ENCODE results near the gene TRIM24.
"Not testable (repeated sequence)": the region's sequence is repeated elsewhere in the genome, so short reads cannot be mapped to it uniquely, and the experiment has no call there.

The TRIM24 gene

DNA sequence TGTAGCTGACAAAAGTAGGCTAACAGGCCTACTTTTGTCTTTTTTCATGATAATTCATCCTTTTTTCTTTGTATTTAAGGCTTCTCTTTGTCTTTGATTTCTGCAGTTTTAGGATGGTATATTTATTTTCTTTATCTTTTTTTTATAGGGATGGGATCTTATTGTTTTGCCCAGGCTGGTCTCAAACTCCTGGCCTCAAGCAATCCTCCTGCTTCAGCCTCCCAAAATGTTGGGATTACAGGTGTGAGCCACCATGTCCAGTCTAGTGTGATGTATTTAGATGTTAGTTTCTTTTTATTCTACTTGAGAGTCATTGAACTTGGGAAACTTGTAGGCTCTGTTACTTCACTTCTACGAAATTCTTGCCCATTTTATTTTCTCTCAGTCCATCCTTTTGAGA lies 35.4 kb downstream of the TRIM24 start:
- DNase-seq (ENCODE audit: low spot score) = no peak

DNA sequence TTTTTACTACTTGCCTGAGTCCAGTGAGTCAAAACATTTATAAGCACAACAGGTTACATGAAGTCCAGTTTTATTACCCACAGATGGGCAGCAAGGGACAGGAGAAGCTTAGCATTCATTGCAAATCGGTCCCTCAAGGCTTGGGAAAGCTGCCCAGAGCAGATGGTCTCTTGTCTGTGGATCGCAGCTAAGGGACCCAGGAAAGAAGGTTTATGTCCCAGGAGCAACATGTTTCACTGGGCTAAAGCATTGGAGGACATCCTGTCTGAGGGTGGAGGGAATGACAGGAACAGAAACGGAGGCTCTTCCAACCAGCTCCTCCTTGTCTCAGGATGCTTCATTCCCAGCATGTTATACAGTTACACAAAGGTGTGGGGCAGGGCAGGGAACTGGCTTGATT lies 39.3 kb downstream of the TRIM24 start:
- DNase-seq (ENCODE audit: low spot score) = no peak

DNA sequence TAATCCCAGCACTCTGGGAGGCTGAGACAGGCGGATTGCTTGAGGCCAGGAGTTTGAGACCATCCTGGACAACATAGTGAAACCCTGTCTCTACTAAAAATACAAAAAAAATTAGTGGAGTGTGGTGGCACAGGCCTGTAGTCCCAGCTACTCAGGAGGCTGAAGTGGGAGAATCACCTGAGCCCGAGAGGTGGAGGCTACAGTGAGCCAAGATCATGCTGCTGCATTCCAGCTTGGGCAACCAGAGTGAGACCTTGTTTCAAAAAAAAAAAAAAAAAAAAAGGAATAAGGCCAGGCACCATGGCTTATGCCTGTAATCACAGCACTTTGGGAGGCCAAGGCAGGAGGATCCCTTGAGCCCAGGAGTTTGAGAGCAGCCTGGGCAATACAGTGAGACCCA lies 40.2 kb downstream of the TRIM24 start:
- not testable (repeated sequence) for DNase-seq (ENCODE audit: low spot score)

DNA sequence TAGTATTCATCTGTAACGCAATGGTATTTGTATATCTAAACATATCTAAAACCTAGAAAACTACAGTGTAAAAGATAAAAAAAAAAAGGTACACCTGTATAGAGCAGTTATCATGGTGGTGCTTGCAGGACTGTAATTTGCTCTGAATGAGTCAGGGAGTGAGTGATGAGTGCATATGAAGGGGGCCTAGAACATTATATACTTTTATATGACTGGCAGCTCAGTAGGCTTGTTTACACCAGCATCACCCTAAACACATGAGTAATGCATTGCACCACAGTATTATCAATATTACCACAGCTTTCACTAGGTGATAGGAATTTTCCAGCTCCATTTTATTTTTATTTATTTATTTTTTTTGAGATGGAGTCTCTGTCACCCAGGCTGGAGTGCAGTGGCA lies 40.8 kb downstream of the TRIM24 start:
- DNase-seq (ENCODE audit: low spot score) = no peak

DNA sequence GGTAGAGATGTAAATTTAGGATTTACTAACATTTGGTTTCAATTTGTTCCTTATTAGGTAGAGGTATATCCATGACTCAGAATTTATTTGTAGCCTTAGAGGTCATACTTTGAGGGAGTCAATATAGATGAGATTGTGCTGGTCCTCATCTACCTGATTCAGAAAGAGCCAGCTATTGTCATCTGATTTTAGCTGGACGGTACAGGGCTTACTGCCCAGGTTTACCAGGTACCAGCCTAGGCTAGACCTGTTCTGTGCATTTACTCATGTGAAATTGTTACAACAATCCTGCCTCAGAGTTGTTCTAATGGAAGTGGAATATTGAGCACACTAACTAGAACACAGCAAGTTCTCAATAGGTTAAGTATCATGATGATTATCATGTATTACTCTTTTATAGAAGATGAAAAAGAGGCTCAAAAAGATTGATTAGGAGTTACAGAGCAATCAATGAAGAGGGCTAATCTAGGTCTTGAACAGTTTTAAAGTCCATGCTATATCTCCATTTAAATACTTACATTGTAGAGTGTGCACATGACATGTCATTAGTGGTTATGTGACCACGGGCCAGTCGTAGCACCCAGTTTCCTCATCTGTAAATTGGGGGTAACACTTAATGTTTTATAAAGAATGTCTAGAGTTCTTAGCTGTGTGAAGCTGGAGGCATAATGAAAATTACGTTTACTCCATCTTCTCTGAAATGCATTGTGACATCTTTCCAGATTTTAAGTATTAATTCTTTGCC lies 42.1 kb downstream of the TRIM24 start:
- no peak for DNase-seq (ENCODE audit: low spot score)

DNA sequence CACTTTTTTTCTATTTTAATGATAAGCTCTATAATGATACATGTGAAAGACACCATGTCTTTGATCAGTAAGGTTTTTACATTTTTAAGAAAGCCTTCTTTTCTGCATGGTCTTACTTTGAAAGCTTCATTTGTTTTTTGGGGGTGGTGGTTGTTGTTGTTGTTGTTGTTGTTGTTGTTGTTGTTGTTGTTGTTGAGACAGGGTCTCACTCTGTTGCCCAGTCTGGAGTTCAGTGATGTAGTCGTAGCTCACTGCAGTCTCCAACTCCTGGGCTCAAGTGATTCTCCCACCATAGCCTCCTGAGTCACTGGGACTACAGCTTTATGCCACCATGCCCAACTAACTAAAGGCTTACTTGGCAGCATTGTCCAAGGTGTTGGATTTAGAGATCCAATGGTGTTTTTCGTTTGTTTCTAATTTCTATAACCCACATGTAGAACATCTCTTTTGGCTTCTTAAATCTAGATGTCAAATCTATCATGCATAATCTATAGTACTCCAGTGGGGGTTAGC lies 45.4 kb downstream of the TRIM24 start:
- no peak for DNase-seq (ENCODE audit: low spot score)

DNA sequence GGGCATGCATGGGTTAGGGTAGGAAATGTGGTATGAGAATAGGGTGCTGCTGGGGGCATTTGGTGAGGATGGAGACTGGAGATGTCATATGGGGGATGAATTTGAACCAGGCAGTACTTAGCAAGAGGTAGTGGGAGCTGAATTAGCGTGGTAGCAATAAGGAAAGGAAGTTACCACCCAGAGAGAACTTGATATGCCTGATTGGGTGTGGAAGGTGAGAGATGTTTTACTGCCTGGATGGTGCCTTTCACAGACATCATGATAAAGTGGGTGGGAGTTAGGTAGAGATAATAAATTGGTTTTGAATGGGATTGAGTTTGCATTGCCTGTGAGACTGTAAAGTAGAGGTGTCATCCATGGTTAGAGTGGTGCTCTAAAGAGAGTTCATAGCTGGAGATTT lies 46.7 kb downstream of the TRIM24 start:
- DNase-seq (ENCODE audit: low spot score) = no peak

DNA sequence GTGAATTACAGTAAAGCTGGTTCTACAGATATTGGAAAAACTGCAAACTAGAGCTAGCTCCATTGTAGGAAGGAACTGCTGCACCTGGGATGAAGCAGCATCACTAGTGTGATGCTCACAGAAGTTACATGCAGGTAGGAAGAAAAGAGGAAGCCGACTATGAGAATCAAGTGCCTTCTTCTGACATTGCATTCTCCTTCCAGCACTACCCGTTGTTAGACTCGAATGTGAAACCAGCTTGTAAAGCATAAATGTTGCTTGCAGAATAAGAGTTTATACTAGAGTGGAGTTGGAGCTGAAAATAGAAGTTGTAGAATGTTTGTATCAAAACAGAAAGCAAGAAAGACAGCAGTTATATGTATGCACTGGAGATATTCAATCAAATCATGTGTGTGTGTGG lies 49.9 kb downstream of the TRIM24 start:
- no peak for DNase-seq (ENCODE audit: low spot score)

DNA sequence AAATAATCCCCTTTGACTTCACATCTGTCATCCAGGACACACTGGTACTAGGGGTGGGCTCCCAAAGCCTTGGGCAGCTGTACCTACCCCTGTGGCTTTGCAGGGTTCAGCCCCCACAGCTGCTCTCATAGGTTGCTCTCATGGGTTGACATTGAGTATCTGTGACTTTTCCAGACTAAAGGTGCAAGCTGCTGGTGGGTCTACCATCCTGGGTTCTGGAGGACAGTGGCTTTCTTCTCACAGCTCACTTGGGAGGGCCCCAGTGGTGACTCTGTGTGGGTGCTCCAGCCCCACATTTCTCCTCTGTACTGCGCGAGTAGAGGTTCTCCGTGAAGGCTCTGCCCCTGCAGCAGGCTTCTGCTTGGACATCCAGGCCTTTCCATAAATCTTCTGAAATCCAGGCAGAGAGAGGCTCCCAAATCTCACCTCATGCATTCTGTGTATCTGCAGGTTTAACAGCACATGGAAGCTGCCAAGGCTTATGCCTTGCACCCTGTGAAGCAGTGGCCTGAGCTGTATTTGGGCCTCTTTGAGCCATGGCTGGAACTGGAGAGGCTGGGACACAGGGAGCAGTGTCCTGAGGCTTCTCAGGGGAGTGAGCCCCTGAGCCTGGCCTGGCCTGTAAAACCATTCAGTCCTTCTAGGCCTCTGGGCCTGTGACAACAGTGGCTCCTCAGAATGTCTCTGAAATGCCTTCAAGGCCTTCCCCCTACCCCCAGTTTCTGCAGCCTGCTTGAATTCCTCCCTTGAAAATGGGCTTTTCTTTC lies 52.2 kb downstream of the TRIM24 start:
- no peak for DNase-seq (ENCODE audit: low spot score)

DNA sequence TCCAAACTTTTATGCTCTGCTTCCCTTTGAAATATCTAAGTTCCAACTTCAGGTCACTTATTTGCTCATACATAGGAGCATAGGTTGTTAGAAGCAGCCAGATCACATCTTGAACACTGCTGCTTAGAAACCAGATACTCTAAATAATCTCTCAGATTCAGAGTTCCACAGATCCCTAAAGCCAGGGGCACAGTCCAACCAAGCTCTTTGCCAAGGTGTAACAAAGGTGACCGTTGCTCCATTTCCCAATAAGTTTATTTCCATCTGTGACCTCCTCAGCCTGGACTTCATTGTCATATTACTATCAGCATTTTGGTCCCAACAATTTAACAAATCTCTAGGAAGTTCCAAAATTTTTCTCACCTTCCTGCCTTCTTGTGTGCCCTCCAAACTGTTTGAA lies 52.8 kb downstream of the TRIM24 start:
- DNase-seq (ENCODE audit: low spot score) = no peak

DNA sequence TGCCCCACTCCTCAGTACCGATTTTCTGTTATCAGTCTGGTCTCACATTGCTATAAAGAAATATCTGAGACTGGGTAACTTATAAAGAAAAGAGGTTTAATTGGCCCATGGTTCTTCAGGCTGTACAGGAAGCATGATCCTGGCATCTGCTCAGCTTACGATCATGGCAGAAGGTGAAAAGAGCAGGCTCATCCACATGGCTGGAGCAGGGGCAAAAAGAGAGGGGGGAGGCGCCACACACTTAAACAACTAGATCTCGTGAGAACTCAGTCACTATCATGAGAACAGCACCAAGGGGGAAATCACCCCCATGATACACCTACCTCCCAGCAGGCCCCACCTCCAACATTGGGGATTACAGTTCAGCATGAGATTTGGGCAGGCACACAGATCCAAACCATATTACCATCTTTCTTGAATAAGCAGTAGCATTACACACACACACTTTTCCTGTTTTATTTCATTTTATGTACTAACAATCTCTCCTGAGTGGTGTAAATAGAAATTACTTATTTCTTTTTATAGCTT lies 53.3 kb downstream of the TRIM24 start:
- no peak for DNase-seq (ENCODE audit: low spot score)

DNA sequence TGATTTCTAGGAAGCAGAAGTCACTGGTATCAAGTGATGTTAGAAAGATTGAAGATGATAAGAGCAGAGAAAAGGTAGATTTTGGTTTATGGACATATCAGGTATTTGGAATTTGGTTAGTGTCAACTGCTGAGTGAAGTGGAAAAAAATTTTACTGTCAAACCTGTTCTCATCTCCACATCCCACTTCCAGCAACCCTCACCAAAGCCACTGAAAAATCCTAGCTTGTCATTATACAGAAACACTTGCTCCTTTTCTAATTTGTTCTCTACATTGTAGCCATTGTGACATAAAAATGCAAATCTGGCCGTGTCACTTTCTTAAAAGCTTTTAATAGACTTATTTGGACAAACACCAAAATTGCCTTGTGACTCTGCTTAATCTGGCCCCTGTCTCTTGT lies 54.0 kb downstream of the TRIM24 start:
- DNase-seq (ENCODE audit: low spot score) = no peak

DNA sequence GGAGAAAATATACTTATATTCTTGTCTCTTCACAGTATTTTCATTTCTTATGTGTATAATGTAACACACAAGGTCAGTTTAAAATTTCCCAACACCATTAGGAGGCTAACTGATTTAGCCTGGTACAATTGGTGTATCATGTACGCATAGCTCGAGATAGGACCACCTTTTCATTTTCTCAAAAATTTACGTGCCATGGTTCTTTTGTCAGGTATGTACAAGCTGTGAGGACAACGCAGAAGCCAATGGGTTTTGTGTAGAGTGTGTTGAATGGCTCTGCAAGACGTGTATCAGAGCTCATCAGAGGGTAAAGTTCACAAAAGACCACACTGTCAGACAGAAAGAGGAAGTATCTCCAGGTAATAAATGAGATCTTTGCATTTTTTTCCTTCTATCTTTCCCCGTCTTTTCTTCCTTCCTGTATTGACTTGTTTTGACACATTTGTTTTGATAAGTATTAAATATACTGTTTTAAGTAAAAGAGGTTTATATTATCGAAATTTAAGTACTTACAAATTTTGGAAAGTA lies 55.0 kb downstream of the TRIM24 start:
- DNase-seq (ENCODE audit: low spot score) = no peak

DNA sequence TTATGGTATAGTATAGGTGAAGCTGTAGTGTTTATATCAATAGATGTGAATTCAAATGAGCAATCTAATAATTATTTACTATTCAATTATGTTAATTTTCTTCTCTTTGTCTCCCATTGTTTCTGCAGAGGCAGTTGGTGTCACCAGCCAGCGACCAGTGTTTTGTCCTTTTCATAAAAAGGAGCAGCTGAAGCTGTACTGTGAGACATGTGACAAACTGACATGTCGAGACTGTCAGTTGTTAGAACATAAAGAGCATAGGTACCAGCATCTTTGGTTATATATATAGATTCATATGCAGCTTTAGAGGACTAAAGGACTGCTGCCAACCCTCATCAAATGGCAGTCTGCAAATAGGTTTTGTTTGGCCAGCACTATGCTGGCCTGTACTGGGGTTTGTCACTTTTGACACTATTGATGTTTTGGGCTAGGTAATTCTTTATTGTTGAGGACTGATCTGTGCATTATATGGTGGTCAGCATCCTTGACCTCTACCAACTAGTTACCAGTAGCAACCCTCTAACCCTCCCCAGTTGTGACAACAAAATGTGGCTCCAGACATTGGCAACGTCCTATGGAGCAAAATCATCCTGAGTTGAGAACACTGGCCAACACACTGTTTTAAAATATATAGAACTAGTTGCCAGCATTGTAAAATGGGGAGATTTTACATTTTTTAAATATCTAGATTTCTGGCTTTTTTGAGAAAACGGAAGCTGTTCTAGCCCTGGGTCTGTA lies 59.2 kb downstream of the TRIM24 start:
- no peak for DNase-seq (ENCODE audit: low spot score)

DNA sequence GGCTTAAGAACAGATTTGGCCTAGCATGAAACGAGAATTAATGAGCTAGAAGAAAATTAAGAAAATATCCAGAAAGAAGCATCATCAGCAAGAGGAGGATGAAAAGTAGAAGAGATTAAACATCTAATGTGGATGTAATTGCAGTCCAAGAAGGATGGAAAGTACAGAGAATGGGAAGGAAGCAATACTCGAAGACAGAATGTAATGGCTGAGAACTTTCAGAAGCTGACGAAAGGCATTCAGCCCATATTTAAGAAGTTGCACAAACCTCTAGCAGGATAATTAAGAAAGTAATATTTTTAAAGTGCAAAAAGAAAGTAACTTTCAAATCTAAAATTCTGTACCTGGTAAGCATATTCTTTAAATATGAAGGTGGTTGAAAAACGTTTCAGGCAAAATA lies 60.7 kb downstream of the TRIM24 start:
- no peak for DNase-seq (ENCODE audit: low spot score)

DNA sequence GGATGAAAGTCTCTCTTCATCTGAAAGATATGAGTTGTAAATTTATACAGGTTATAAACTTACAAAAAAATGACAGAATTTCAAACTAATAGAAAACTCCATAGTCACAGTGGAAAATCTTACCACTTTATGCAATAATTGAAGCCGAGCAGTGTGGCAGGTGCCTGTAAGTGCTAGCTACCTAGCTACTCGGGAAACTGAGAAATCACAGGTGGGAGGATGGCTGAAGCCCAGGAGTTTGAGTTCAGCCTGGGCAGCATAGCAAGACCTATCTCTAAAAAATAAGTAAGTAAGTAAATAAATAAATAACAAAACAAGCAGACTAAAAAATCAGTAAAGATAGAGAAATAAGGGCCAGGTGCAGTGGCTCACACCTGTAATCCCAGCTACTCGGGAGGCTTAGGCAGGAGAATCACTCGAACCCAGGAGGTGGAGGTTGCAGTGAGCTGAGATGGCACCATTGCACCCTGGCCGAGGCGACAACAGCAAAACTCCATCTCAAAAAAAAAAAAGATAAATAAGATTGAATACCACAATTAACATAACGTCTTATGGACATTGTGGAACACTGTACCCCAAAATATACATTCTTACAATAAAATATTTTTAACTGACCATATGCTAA lies 61.9 kb downstream of the TRIM24 start:
- no peak for DNase-seq (ENCODE audit: low spot score)

DNA sequence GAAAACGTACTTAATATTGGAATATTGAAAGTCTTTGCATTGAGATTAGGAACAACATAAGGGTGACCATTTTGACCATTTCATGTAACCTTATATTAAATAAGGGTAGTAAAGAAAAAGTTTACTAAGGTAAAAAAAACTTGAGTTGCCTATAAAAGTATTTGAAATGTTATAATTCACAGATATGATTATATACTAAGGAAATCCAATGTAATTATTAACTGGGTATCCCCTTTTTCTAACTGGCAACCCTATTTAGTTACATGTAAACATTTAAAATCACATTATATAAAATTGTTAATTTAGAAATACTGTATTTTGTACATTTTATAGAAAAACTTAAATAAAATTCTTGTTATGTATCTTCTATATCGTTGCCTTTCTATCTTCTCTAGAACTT lies 64.2 kb downstream of the TRIM24 start:
- no peak for DNase-seq (ENCODE audit: low spot score)

DNA sequence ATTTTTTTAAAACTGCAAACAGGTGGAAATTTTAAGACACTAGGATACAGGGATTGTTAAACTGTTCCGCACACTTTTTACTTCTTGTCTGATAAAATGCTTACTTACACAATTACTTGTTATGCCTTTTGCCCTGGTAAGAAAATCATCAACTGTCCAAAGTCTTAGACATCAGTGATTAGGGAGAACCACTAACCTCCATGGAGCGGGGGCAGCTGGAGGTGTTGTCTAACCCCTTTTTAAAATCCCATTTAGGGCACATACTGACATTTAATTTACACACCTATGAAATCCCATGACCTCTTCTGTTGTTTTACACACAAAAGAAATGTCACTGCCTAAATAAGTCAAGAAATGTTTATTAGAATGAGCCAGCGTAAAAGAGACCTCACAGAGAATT lies 65.7 kb downstream of the TRIM24 start:
- DNase-seq (ENCODE audit: low spot score) = no peak

DNA sequence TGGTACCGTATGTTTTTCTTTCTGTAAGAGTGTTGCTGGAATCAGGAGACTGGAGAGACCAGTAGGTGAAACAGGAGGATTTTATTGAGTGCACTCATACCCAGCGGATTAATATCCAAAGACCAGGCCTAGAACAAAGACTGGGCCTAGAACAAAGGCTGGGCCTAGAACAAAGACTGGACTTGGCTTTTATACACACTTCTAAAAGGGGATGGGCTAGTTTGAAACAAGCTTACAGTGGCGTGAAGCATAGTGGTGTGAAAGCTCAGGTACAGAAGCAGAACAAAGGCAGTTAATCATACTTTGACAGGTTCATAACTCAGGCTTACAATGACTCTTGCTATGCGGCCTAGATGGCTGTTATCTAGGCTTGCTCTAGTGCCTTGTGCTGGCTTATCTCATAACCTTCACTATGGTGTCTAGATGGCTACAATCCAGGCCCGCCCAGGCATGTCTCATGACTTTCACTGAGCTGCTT lies 67.7 kb downstream of the TRIM24 start:
- DNase-seq (ENCODE audit: low spot score) = no peak

DNA sequence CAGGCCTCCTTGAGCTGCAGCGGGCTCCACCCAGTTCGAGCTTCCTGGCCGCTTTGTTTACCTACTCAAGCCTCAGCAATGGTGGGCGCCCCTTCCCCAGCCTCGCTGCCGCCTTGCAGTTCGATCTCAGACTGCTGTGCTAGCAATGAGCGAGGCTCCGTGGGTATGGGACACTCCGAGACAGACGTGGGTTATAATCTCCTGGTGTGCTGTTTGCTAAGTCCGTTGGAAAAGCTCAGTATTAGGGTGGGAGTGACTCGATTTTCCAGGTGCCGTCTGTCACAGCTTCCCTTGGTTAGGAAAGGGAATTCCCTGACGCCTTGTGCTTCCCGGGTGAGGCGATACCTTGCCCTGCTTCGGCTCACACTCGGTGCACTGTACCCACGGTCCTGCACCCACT lies 76.8 kb downstream of the TRIM24 start:
- DNase-seq (ENCODE audit: low spot score) = not testable (repeated sequence)

DNA sequence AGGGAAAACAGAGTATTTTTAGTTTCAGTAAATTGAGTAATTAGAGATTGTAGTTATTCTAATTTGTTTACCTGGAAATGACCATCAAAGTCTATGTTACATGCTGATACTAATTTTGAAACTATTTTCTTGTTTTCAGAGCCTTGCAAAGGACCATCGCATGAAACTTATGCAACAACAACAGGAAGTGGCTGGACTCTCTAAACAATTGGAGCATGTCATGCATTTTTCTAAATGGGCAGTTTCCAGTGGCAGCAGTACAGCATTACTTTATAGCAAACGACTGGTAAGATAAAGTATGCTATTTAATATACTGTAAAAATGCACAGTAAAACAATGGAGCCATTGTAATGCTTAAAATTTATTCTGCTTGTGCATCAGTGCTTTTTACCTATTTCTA lies 78.5 kb downstream of the TRIM24 start:
- DNase-seq (ENCODE audit: low spot score) = no peak
